GM15510 (cell line): ENCODE data around the gene DPP6.

ENCODE experiments used
- POLR2A ChIP-seq: IDR thresholded peaks from 3 replicates; pipeline ENCODE4 v1.6.1; 2011; ENCODE audit warnings: borderline replicate concordance; ENCODE audit not compliant: insufficient read length; ENCODE audit errors: extremely low read depth

DPP6 gene

DNA sequence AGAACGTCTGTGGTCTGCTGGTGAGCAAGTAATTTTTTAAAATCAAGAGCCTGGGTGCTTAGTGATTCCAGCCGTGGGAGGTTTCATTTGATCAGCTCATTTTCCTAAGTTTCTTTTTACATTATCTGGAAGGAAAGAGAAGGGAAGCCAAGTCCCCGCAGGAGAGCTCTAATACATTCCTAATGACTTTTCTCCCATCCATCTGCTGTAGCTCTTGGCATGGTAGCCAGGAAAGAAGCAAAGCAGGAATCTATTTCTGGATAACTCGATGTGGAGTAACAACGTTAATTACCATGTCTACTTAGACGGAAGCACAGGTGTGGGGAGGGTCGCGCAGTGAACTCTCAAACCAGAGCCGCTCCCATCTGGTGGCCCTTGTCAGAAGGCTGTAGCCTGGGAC is 828.8 kb downstream of the DPP6 start:
- no peak for TF ChIP-seq POLR2A

DNA sequence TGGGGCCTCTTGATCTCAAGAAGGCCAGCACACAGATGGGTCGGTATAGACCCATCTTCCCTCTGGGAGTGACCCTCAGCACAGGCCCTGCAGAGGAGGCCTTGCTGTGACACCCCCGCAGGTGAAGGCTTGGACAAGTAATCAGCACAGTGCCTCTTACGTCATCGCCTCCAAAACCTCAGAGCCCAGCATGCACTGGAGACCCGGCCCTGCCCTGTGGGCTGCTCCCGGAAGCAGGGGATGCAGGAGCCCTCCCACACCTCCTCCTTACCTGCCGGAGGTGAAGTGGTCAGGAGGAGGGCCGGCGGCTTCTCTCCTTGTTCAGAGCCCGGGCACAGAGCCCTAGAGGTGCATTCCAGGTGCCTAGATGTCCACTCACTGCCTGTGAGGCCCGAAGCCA is 829.3 kb downstream of the DPP6 start:
- no peak for TF ChIP-seq POLR2A

DNA sequence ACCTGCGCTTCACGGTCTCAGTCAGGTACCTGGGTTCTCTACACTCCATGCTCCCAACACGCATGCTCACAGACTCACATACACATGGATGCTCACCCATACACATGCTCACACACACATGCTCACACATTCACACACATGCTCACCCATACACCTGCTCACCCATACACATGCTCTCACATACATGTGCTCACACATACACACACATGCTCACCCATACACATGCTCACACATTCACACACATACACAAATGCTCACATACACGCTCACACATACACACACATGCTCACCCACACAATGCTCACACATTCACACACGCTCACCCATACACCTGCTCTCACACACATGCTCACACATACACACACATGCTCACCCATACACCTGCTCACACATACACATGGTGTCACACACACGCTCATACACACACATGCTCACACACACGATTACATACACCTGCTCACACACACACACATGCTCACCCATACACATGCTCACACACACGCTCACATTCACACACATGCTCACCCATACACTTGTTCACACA is 830.8 kb downstream of the DPP6 start:
- no peak for TF ChIP-seq POLR2A

DNA sequence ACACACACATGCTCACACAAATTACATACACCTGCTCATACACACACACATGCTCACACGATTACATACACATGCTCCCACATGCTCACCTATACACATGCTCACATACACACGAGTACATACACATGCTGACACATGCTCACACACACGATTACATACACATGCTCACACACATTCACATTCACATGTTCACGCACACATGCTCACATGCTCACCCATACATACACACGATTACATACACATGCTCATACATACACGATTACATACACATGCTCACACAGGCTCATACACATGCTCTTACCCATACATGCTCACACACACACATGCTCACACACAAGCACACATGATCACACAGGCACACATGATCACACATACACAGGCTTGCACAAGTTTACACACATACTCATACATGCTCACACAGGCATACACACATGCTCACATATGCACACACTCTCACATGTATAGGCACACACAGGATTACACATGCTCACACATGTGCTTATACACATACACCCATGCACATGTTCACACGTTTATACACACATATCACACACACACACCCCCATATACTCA is 832.2 kb downstream of the DPP6 start:
- no peak for TF ChIP-seq POLR2A

DNA sequence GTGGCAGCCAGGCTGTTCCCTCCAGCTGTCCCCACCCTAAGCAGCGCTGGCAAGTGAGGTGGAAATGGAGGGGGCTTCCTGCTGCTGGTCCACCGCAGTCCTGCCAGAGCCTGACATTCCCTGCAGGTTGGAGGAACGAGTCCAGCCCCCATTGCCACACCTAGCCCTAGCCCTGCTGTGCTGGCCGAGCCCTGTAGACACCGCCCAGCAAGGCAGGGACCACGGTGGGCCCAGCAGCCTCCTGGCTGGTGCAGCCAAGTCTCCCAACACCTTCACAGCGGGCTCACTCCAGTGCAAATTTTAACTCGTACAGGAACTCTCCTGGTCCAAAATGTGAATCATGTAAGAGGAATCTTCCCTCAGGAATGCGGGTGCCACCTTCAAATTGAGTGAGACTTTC is 834.4 kb downstream of the DPP6 start:
- TF ChIP-seq POLR2A: no peak

DNA sequence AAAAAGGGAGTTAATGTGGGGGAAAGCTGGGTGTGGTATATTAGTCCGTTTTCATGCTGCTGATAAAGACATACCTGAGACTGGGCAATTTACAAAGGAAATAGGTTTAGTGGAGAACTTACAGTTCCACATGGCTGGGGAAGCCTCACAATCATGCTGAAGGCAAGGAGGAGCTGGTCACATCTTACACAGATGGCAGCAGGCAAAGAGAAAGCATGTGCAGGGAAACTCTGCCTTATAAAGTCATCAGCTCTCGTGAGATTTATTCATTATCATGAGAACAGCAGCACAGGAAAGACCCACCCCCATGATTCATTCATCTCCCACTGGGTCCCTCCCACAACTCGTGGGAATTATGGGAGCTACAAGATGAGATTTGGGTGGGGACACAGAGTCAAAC is 836.5 kb downstream of the DPP6 start:
- no peak for TF ChIP-seq POLR2A

DNA sequence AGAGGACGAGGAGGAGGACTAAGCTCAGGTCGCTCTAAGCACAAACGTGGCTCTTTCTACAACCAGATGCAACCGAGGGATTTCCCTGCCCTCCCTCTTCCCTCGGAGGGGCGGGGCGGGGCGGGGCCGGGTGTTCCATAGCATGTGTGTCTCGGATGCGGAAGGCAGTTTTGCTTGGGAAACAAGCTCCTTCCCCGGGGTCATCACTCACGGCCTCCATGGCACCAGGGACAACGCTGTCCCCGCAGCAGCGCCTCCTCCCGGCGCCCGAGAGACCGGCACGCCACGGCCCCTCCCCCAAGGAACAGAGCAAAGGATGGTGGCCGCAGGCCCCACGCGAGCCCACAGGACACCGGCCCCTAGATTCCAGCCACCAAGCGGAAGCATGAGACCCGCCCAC is 840.3 kb downstream of the DPP6 start:
- TF ChIP-seq POLR2A: no peak

DNA sequence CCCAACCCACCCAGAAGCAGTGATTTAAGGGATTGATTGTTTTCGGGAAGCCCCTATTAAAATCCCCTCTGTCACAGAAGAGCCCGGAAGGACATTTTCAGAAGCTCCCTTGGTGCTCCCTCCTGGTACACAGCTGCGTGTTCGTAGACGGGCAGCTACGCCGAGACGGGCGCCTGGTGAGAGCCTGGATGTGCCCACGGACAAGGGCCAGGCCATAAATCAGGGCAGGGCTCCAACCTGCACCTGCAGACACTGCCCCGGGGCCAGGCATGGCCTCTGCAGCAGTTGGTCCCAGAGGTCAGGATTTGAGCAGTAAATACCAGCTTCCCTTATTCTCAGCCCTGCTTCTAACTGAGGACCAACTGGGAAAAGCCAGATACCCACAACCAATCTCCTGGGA is 843.9 kb downstream of the DPP6 start:
- no peak for TF ChIP-seq POLR2A

DNA sequence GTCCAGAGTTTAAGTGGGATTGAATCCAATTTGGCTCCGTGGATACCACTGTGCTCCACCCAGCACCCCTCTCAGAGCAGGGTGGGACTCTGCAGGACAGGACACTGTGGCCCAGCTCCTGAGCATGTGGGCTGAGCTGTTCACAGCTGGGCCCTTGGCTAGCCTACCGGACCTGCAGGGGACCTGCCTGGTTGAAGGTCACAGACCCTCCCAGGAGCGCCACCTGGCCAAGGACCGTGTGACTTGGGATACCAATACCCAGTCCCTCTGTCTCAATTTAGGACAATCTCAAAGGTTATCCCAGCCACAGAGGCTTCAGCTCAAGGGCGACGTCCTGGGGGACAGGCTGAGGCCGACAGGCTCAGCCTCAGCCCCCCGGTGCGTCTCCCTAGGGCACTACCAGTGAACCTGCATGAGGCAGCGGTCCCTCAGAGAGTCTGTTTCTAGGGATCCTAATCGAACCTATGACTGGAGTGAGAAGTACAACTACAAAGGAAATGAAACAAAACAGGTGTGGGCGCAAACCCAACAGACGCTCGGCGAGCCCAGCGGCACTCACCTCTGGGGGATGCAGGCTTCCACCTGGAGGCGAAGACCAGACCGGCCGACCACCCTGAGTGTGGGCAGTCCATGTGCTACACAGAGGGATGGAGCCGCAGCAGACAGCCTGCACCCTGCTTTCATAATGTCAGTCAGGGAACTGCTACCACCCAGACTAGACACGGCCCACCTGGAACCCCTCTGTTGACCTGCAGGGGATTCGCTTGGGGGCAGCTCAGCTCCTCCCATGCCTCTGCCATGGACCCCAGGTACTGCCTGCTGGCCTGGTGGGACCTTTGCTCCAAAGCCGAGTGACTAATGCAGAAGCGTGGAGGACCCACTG is 847.0 kb downstream of the DPP6 start:
- no peak for TF ChIP-seq POLR2A

DNA sequence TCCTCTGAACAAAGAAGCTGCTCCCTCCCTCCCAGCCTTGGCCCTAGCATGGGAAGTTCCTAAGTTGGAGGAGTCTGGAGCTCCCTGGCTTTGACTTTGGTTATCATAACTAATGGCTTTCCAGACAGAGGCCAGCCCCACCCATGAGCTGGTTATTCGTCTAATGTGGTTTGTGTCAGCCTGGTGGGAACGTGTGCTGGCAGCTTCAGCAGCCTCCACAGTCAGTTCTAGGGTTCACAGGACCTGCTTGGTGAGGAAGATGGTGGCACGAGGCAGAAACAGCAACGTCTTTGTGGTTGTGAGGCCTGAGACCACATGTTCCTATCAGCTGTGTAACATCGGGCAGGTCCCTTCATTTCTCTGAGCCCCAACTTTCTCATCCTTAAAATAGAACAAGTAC is 847.7 kb downstream of the DPP6 start:
- TF ChIP-seq POLR2A: no peak

DNA sequence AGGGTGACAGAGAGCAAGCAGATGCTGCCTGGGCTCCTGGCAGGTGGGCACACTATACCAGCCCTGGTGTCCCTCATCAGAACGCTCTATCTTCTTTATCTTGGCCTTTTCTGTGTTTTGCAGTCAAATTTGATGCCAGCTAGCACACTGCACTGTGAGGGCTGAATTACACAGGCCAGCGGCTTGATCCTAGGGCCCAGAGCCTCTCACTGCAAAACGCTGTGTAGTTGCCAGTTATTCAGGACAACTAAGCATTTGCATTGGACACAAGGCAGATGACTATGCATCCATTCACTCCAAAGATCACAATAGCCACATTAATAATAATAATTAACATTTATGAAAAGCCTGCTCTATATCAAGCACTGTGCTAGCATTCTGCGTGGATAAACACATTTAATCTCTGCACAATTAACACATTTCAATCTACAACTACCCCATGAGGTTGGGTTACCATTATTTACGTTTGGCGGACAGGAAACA is 850.4 kb downstream of the DPP6 start:
- TF ChIP-seq POLR2A: no peak

DNA sequence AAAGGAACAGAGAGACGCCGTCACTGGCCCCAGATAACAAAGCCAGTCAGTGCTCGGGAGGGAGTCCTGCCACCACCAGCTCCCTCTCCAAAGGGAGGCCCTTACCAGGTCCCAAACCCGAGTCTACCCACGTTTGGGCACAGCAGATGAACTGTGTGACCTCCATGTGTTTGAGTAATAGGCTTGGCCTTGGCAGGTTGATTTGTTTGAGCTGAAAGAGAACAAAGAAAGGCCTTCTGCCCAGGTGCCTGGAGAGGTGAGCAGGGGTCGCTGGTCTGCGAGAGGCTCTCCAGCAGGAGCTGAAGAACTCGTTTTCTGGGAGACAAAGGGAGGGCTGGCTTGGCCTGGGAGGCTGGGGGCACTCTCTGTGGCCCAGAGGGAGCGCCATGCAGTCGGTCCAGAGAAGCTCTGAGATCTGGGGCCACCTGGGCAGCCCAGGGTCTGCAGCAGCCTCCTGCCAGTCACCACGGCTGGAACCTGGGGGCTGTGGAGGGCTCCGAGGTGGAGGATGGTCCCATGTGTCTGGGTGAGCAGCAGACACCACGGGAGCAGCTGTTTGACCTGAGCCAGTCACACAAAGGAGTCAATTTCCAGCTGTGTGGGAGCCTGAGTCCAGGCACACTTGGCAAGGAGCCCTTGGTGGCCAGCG is 851.0 kb downstream of the DPP6 start:
- TF ChIP-seq POLR2A: no peak

DNA sequence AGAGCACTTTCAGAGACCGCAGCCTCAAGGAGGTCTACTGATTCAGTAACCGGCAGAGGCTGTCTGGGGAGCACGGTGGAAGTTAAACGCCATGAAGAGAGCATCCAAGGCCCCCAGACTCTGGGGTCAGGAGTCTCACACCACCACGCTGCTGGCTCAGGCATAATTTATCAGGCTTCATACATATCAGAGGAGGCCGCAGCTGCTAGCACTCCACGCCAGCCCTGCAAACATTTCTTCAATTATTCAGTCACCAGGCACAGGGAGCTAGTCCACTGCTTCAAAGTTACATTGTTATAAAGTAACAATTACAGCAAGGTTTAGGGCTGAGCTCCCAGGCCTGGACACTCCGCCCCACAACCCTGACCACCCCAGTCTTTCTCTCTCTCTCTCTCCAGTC is 852.9 kb downstream of the DPP6 start:
- TF ChIP-seq POLR2A: no peak

DNA sequence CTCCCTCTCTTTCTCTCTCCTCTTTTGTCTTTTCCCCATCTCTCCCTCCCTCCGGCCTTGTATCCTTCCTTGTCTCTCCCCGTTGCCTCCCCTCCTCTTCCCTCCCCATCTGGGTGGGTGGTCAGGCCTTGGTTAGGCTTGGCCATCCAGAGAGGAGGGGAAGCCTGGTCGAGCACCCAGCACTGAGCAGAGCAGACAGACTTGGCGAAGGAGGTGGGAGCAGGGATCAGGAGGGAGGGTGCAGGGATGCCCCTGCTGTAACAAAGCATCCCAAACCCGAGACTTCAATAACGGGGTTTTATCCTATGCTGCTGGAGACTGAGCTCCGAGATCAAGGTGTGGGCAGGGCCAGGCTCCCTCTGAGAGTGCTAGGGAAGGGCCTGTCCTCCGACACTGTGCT is 853.4 kb downstream of the DPP6 start:
- no peak for TF ChIP-seq POLR2A

DNA sequence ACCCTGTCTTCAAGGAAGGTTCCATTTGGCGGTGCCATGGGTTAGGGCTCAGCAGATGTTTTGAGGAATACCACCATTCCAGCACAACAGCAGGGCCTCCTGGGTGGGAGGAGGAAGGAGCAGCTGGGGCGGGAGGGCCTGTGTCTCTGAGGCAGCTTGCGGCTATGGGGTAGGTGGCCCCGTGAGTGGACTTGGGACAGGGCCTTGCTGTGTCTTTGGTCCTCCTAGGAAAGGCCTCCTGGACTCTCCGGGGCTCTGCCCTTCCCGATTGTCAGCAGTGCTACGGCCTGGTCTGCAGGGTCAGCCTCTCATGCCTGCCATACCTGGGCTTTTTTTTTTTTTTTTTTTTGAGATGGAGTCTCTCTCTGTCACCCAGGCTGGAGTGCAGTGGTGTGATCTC is 854.0 kb downstream of the DPP6 start:
- TF ChIP-seq POLR2A: no peak

DNA sequence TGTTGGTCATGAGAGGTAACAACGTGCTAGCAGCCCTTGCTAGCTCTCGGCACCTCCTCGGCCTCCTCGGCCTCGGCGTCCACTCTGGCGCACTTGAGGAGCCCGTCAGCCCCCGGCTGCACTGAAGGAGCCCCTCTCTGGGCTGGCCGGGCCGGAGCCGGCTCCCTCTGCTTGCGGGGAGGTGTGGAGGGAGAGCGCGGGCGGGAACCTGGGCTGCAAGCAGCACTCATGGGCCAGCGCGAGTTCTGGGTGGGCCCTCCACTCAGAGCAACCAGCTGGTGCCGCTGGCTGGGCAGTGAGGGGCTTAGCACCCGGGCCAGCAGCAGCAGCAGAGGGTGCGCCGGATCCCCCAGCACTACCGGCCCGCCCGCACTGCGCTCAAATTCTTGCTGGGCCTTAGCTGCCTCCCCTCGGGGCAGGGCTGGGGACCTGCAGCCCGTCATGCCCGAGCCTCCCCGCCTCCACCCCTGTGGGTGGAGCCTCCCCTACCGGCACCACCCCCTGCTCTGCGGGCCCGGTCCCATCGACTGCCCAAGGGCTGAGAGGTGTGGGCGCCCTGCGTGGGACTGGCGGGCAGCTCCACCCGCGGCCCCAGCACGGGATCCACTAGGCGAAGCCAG is 854.6 kb downstream of the DPP6 start:
- no peak for TF ChIP-seq POLR2A
